ENCODE measurements around the gene EXOC6.

GRCh38 chr10:93072225-93072712, 223.9 kb downstream of the EXOC6 start:
- no peak for TF ChIP-seq CTCF (IDR thresholded peaks at IDR 0.05 in 2 of 3, conservative IDR thresholded peaks at IDR 0.05 in 1 of 3; ENCODE audit: borderline replicate concordance in 1 of 3, insufficient read depth in 1 of 3, low read depth in 2 of 3, low read length in 2 of 3)
- no peak for TF ChIP-seq CEBPB (IDR thresholded peaks at IDR 0.05; ENCODE audit: low read depth)
- TF ChIP-seq EZH2 (IDR thresholded peaks at IDR 0.05) = no peak
- TF ChIP-seq, protein P1, sequence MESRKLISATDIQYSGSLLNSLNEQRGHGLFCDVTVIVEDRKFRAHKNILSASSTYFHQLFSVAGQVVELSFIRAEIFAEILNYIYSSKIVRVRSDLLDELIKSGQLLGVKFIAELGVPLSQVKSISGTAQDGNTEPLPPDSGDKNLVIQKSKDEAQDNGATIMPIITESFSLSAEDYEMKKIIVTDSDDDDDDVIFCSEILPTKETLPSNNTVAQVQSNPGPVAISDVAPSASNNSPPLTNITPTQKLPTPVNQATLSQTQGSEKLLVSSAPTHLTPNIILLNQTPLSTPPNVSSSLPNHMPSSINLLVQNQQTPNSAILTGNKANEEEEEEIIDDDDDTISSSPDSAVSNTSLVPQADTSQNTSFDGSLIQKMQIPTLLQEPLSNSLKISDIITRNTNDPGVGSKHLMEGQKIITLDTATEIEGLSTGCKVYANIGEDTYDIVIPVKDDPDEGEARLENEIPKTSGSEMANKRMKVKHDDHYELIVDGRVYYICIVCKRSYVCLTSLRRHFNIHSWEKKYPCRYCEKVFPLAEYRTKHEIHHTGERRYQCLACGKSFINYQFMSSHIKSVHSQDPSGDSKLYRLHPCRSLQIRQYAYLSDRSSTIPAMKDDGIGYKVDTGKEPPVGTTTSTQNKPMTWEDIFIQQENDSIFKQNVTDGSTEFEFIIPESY (IDR thresholded peaks at IDR 0.05; ENCODE audit: extremely low read depth, insufficient replicate concordance, low read length) = no peak
- TF ChIP-seq ELF1 (IDR thresholded peaks at IDR 0.05; ENCODE audit: borderline replicate concordance, low read depth) = no peak
- no peak for TF ChIP-seq EZH2phosphoT487 (IDR thresholded peaks at IDR 0.05; ENCODE audit: borderline replicate concordance)
- no peak for TF ChIP-seq REST (IDR thresholded peaks at IDR 0.05; ENCODE audit: low read depth)
